GM12878 (cell line): ENCODE measurements around the gene NFKBIB. TPM values are rescaled to one million over a fixed set of nuclear protein-coding genes. Genes with fewer than 3 reads are reported as not detected.

Source experiments
- ATAC-seq: fragments of 200-7000 bp; cut with Tn5 transposase; 3 replicates; pipeline ENCODE4 v1.9.1; 2020; ENCODE audit warnings: mild to moderate bottlenecking, moderate library complexity
- BruUV-seq: library from RNA; stranded (reverse); fragments of 400-500 nt; replicated peaks from 2 replicates; lab custom pipeline; 2021; lab: Mats Ljungman, UMichigan
- CTCF ChIA-PET: fragments of 300-600 bp; sonication (Branson Sonifier 250); formaldehyde crosslinking; extraction: SDS; loops from one replicate; lab custom pipeline; 2021; ENCODE audit warnings: inconsistent platforms; lab: Yijun Ruan, JAX
- POLR2A ChIA-PET: fragments of 350-600 bp; formaldehyde crosslinking; extraction: SDS; loops from one replicate; lab custom pipeline; 2021; ENCODE audit warnings: inconsistent platforms; lab: Charles Lee
- RAD21 ChIA-PET: fragments of 300-600 bp; sonication (Branson Sonifier 250); formaldehyde crosslinking; loops from one replicate; lab custom pipeline; 2023; ENCODE audit warnings: antibody characterized with exemption; ENCODE audit not compliant: unreplicated experiment; lab: Charles Lee
- SMC1A ChIA-PET: fragments of 300-600 bp; sonication (Branson Sonifier 250); formaldehyde crosslinking; loops from one replicate; lab custom pipeline; 2023; ENCODE audit not compliant: unreplicated experiment, uncharacterized antibody; lab: Charles Lee
- DNase-seq: peaks from one replicate; pipeline ENCODE4 v3.0.0-alpha.2; 2011; ENCODE audit warnings: low read depth, low spot score
- FAIRE-seq: peaks from 3 replicates; lab custom pipeline; 2011; peaks lifted over from hg19 to GRCh38; lab: Jason Lieb, UNC
- H2AFZ ChIP-seq: 2 replicates; pipeline ENCODE4 v1.6.0; 2011; ENCODE audit warnings: low read depth, low read length, control low read depth; ENCODE audit not compliant: control insufficient read depth
- H3K27ac ChIP-seq: 2 replicates; pipeline ENCODE4 v1.5.1; 2011; ENCODE audit warnings: control low read depth; ENCODE audit not compliant: control insufficient read depth, insufficient read depth
- H3K27me3 ChIP-seq, 2 experiments: replicated peaks in 1 of 2; 2 replicates each; pipeline versions ENCODE4 v1.6.0 to v1.6.1; 2011; ENCODE audit warnings: low read length in 1 of 2; ENCODE audit not compliant: control insufficient read depth in 2 of 2, insufficient read depth in 2 of 2
- H3K36me3 ChIP-seq, 2 experiments: 2 replicates each; pipeline ENCODE4 v1.5.1; 2011; ENCODE audit warnings: low read length in 1 of 2; ENCODE audit not compliant: control insufficient read depth in 2 of 2, insufficient read depth in 2 of 2
- H3K4me1 ChIP-seq: 2 replicates; pipeline ENCODE4 v1.6.1; 2011; ENCODE audit warnings: mild to moderate bottlenecking, low read length, moderate library complexity, mixed read lengths; ENCODE audit not compliant: control insufficient read depth, insufficient read depth
- H3K4me2 ChIP-seq: 2 replicates; pipeline ENCODE4 v1.6.0; 2011; ENCODE audit warnings: control low read depth; ENCODE audit not compliant: control insufficient read depth, insufficient read depth
- H3K4me3 ChIP-seq: fragments of 200-600 bp; sonication (generic); 2 replicates; pipeline ENCODE4 v1.5.1; 2016
- H3K79me2 ChIP-seq: 2 replicates; pipeline ENCODE4 v1.6.0; 2011; ENCODE audit warnings: low read length; ENCODE audit not compliant: control insufficient read depth, insufficient read depth
- H3K9ac ChIP-seq: 2 replicates; pipeline ENCODE4 v1.8.0; 2011; ENCODE audit warnings: low read length, control low read depth, mixed read lengths; ENCODE audit not compliant: control insufficient read depth, insufficient read depth
- H3K9me3 ChIP-seq: replicated peaks from 3 replicates; pipeline ENCODE4 v1.5.1; 2011; ENCODE audit warnings: mild to moderate bottlenecking, low read length; ENCODE audit not compliant: control insufficient read depth, insufficient read depth
- H4K20me1 ChIP-seq: 2 replicates; pipeline ENCODE4 v1.6.0; 2011; ENCODE audit not compliant: control insufficient read depth, insufficient read depth
- EGR1 ChIP-seq, 2 experiments: IDR thresholded peaks; 1 replicate in 1 of 2; 2 replicates in 1 of 2; pipeline ENCODE4 v1.6.1; 2011 to 2012; ENCODE audit warnings: low read depth in 2 of 2, low read length in 2 of 2, borderline replicate concordance in 1 of 2, mild to moderate bottlenecking in 1 of 2, moderate library complexity in 1 of 2
- HSF1 ChIP-seq: fragments of 150-350 bp; IDR thresholded peaks from 2 replicates; pipeline ENCODE4 v1.6.1; 2014; ENCODE audit warnings: mild to moderate bottlenecking, low read depth, low read length
- IKZF2 ChIP-seq, 2 experiments: fragments of 450-650 bp; IDR thresholded peaks; 2 replicates each; pipeline ENCODE4 v1.6.1; 2017; ENCODE audit warnings: mild to moderate bottlenecking in 2 of 2, moderate library complexity in 2 of 2
- PKNOX1 ChIP-seq: fragments of 450-650 bp; IDR thresholded peaks from 2 replicates; pipeline ENCODE4 v1.6.1; 2016; ENCODE audit warnings: mild to moderate bottlenecking
- PRDM15 ChIP-seq: fragments of 450-650 bp; formaldehyde crosslinking; IDR thresholded peaks from 2 replicates; pipeline ENCODE4 v1.4.0; 2020; ENCODE audit warnings: mild to moderate bottlenecking, moderate library complexity
- RCOR1 ChIP-seq: conservative IDR thresholded peaks from 2 replicates; pipeline ENCODE4 v1.6.1; 2012; ENCODE audit warnings: low read depth, low read length, improper control_type of control experiment
- SPI1 ChIP-seq: IDR thresholded peaks from 2 replicates; pipeline ENCODE4 v1.6.1; 2011; ENCODE audit warnings: low read depth, mild to moderate bottlenecking, low read length, moderate library complexity, borderline replicate concordance; ENCODE audit not compliant: insufficient read depth
- TAF1 ChIP-seq: IDR thresholded peaks from 2 replicates; pipeline ENCODE4 v1.6.1; 2011; ENCODE audit warnings: mild to moderate bottlenecking, low read depth, low read length, borderline replicate concordance
- ZBTB11 ChIP-seq: fragments of 450-650 bp; formaldehyde crosslinking; IDR thresholded peaks from 2 replicates; pipeline ENCODE4 v1.5.0; 2022; ENCODE audit warnings: mild to moderate bottlenecking, missing genetic modification characterization
- ZZZ3 ChIP-seq: IDR thresholded peaks from 2 replicates; pipeline ENCODE4 v1.6.1; 2011; ENCODE audit warnings: low read depth; ENCODE audit not compliant: control insufficient read depth, insufficient read length
- WGBS: methylation state at CpG from one replicate; pipeline ENCODE4 v1.1.6; 2016; ENCODE audit warnings: low lambda C conversion rate; ENCODE audit not compliant: insufficient replicate concordance, insufficient coverage; ENCODE audit errors: missing lambda C conversion rate; 5-methylcytosine and 5-hydroxymethylcytosine counted together
- in situ Hi-C: fragments of 300-500 bp; cut with MboI; formaldehyde crosslinking; loops from 9 replicates; pipeline ENCODE4 v1.14.3; 2018; ENCODE audit warnings: mixed read lengths
- intact Hi-C: fragments of 100-400 bp; cut with micrococcal nuclease; formaldehyde crosslinking; loops from one replicate; pipeline ENCODE4 v1.14.2; 2022; ENCODE audit not compliant: unreplicated experiment
- polyA plus RNA-seq, 11 experiments: library from polyadenylated mRNA; depleted of rRNA in 4 of 11; unstranded in 6 of 11; stranded (reverse) in 5 of 11; fragments of >200 nt; fragmentation: Nextera tagmentation in 4 of 11; fragmentation: Illumina TruSeq in 1 of 11; extraction: Ambion mirVana in 4 of 11; extraction: Trizol in 1 of 11; gene quantifications; 1 replicate in 1 of 11; 2 replicates in 10 of 11; pipeline versions ENCODE4 v1.2.1 to v1.2.3, GENCODE V29; 2011 to 2016; ENCODE audit warnings: inconsistent platforms in 2 of 11, missing spikeins in 2 of 11, low read depth in 1 of 11
- total RNA-seq, 4 experiments: library from RNA; depleted of rRNA in 3 of 4; stranded (reverse); fragments of >200 nt in 3 of 4; fragmentation: Illumina TruSeq in 1 of 4; extraction: Trizol in 1 of 4; gene quantifications; 2 replicates each; pipeline versions ENCODE4 v1.2.1 to v1.2.3, GENCODE V29; 2013 to 2021

NFKBIB gene
- total and polyA plus RNA-seq, 10 of the 15 experiments (the other 5 are each of a cell fraction or from before 2014, with no cell fraction given): 1.2 to 60.9 (median 31.0) TPM

- Histone ChIP-seq H3K79me2 (peaks cover 14% of the 10 kb centered on the region), H3K27ac (no peak overlapping the region), H2AFZ (no peak overlapping the region), H3K4me2 (no peak overlapping the region), H3K4me1 (no peaks in the 10 kb centered on the region), H3K27me3 (no peaks in the 10 kb centered on the region), H3K4me3 (no peak overlapping the region), H3K9me3 (no peaks in the 10 kb centered on the region; the same call in 2 of the 3 replicates), H3K9ac (no peak overlapping the region), H4K20me1 (no peaks in the 10 kb centered on the region), H3K36me3 (peaks cover 7 to 12% of the 10 kb centered on the region in 2 experiments)
- in situ Hi-C loops (no loop called here), intact Hi-C loops (no loop called here)
- no peak for FAIRE-seq
- ChIA-PET POLR2A (no interaction called here), RAD21 (no interaction called here), CTCF (interaction anchor here (1.3 kb wide), 1 partner anchor 25 kb away, joined by 4 read pairs; the partner anchor contains the start of genes MRPS12 and SARS2), SMC1A (no interaction called here)
- ATAC-seq: no peak
- WGBS: 98% methylated on average over 4 of the region's 4 CpGs
- TF ChIP-seq SPI1 (no peak), TAF1 (no peak), PRDM15 (CRISPR knock-in tag) (no peak), RCOR1 (no peak), HSF1 (no peak), IKZF2 (IDR thresholded peaks at IDR 0.05) (no peak), ZBTB11 (CRISPR knock-in tag) (no peak), ZZZ3 (no peak), EGR1 (IDR thresholded peaks at IDR 0.05; ENCODE audit: borderline replicate concordance in 1 of 2, low read depth in 2 of 2, low read length in 2 of 2) (no peak), PKNOX1 (no peak)
- no TSS peak for BruUV-seq
- no peak for DNase-seq
These were observed 5.9 kb downstream of the NFKBIB start for GRCh38 chr19:38905620-38906019.
